NCI-H446 treated with DMSO at 0.1 percent for 48 hours (cell line): ENCODE results near the gene CHAF1A.

Experiments
- DNase-seq: peaks from one replicate; lab custom pipeline; 2025; lab: John Stamatoyannopoulos, UW

Gene CHAF1A

DNA sequence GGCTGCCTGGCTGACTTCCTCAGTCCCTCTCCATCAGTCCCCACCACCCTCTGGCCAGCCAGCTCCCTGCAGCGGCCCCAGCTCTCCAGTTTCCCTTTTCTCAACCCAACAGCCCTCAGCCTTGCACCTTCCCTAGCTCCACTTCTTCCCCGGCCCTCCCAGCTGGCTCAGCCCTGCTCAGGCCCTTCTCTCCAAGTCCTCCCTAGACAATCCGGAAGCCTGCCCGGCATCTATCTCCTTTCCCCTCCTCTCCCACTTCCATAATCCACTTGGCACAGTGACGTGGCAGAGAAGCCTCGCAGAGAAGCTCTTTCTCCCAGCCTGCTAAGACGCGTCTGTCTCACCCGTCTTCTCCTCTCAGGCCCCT is 54.0 kb downstream of the CHAF1A start:
- peak; percentile 47 for DNase-seq

GRCh38 chr19:4456843-4457653 is 54.6 kb downstream of the CHAF1A start:
- DNase-seq: no peak

- peak; percentile 97 for DNase-seq
These were observed 55.4 kb downstream of the CHAF1A start, which contains the start of gene UBXN6 for GRCh38 chr19:4457654-4458395. TSS of gene UBXN6 (minus strand) at chr19:4457794. CDS start at chr19:4457697, 97 bp downstream.

GRCh38 chr19:4464815-4465581 is 62.6 kb downstream of the CHAF1A start:
- DNase-seq: no peak

- DNase-seq: no peak
These were observed 65.4 kb downstream of the CHAF1A start for GRCh38 chr19:4467835-4468234.

DNA sequence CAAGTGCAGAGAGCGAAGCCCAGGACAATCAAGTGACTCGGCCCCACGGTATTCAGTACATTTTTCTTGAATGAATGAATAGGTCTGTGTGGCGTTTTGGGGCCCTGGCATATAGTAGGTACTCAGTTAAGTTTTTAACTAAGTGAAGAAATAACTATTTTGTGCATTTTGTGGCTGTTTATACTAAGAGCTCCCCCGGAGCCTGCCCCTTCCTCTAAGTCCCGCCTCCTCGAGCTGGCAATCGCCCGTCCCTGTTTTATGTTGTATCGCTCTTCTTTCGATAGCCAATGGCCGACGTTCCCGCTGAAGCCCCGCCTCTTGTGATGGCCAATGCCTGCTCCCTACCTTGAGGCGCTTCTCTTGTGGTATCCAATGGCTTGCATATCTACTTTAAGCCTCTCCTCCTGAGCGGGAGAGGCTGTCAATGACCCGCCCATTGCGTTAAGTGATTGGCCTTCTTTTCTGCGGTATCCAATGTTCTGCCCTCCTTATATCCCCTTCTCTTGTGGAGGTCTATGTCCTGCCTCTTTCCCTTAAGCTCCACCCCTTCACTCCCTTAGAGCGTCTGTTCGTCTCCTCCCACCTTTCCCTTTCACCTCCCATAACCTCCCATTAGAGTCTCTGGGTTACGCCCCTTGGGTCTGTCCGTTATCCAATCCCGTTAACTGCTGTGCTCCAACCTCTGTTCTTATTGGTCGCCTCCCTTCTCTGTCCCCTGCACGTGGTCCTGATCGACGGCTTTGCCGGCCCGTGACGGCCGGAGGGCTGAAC is 69.1 kb downstream of the CHAF1A start:
- peak; percentile 100 for DNase-seq

DNA sequence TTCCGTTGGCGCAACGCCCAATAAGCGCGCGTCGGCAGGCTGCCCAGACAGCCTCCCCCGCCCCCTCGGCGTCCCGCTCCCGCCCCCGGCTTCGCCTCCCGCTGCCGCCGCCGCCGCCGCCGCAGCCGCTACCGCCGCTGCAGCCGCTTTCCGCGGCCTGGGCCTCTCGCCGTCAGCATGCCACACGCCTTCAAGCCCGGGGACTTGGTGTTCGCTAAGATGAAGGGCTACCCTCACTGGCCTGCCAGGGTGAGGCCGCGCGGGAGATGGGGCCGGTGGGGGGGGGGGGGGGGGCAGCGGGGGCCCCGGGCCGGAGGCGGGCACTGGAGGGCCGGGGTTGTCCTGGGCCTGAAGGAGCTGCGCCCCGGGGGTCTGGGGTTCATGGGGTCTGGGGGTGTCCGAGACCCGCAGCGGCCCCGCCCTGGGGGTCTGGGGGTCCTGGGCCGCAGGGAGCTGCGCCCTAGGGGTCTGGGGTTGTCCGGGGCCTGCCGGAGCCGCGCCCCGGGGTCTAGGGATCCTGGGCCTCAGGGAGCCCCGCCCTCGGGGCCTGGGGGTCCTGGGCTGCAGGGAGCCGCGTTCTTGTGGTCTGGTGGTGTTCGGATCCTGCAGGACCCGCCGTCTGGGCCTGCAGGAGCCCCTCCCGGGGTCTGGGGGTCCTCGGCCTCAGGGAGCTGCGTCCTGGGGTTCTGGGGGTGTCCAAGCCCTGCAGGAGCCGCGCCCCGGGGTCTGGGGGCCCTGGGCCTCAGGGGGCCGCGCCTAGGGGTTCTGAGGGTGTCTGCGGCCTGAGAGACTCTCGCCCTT is 69.9 kb downstream of the CHAF1A start, which contains the start of gene HDGFL2:
TSS of gene HDGFL2 (plus strand) at position 124 of the 801 bp plus-strand sequence. CDS start at position 178, 54 bp downstream.
- no peak for DNase-seq

GRCh38 chr19:4473011-4473762 is 70.7 kb downstream of the CHAF1A start:
- DNase-seq: no peak

DNA sequence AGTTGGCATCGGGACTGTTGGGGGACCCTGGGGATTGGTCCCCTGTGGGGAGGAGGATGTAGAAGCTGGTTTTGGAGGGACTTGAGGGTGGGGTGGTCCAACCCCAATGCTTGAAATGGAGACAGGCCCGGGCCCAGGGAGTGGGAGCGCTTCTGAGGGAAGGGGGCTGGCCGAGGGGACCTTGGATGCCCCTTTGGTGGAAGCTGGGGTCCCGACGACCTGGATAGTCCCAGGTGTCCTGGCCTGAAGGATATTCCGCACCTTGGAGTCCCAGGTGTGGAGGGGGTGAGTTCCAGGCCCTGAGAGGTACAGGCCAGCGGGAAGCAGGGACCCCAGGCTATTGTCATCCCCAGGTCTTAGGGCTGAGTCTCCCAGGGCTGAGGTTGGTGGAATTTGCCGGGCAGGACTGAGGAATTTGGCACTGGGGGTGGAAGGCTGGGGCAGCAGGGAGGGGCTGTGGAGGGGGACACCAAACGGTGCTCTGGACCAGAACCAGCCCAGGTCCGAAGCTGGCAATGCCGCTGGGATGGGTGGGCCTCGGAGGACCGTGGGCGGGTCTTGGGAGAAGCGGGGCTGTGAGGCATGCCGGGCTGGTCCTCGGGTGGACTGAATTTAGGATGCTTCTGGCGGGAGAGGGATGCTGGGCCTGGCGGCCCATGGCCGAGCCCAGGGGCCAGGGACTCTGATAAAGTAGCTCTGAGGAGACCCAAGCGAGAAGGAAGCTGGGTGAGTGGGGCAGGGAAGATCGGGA is 71.5 kb downstream of the CHAF1A start:
- DNase-seq: no peak

GRCh38 chr19:4474514-4475022 is 72.1 kb downstream of the CHAF1A start:
- peak; percentile 61 for DNase-seq

- no peak for DNase-seq
These were observed 74.8 kb downstream of the CHAF1A start for GRCh38 chr19:4477034-4477801.

DNA sequence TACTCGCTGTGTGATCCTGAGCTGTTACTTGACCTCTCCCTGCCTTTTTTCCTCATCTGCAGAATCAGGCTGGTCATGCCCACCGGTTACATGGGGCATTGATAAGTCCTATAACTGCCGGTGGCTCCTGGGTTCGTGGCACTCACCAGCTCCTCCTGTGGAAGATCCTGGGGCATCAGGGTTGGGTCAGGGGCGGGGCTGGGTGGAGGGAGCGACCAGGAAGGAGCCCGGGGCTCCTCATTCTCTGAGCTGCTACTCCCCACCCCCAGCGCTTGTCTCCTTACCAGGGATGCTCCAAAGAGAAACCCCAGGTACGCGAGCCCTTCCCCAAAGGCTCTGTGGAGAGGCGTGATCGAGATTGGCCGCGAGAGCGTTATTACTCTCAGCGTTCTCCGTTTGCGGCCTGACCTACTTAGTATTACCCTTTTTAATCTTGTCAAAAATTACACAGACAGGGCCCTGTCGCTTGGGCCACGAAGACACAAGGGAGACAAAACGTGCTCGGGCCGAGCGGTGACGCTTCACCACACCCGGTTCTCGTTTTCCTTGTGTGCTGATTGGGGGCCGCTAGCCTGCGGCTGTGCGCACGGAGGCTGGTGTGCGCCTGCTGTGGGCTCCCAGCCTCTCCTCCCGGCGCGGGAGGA is 80.4 kb downstream of the CHAF1A start:
- DNase-seq: no peak

DNA sequence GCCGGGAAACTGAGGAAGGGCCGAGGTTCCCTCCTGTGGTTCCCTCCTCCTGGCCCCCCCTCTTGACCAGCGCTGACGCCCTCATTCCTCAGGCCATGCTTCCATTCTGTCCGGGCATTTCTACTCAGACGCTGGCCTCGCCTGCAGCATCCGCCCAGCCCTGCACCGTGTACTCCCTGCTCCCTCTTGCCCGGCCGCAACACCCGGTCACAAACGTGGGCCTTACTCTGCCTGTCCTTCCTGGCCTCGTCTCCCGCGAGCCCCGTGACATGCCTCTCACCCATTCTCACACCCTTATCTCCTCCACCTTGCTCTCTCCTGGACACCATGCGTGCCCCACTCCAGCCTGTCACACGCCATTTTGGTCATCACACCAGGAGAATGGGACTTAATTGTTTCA is 80.9 kb downstream of the CHAF1A start:
- DNase-seq: no peak

DNA sequence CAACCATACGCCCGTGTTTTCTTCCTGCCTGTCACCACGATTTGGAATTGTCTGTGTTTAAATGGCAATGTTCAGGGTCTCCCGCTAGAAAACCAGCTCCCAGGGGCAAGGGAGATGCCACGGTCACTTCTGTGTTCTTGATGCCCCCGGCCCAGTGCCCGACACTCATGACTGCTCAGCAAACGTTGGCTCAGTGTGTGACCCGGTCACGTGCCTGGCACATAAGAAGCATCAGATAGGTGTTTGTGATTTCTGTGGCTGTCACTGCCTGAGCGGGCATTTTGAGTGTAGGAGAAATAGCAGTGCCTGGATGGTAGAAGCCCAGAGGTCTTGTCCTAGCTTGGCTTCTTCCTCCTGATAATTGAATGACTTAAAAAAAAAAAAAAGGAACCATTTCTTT is 85.1 kb downstream of the CHAF1A start:
- no peak for DNase-seq

GRCh38 chr19:4488496-4488895 is 86.1 kb downstream of the CHAF1A start:
- DNase-seq: no peak

GRCh38 chr19:4491446-4491845 is 89.0 kb downstream of the CHAF1A start:
- no peak for DNase-seq

- no peak for DNase-seq
These were observed 90.1 kb downstream of the CHAF1A start for GRCh38 chr19:4492337-4493103.
